ENCODE results near the gene REX1BD. TPM values are rescaled to one million over a fixed set of nuclear protein-coding genes. Genes with fewer than 3 reads are reported as not detected.
"Not testable (repeated sequence)": the region's sequence is repeated elsewhere in the genome, so short reads cannot be mapped to it uniquely, and the experiment has no call there.

Gene REX1BD
- total and polyA plus RNA-seq, 2 donors (not counting 3 experiments of a cell fraction or from before 2014, with no cell fraction given), result 64.4 to 90.9 TPM

DNA sequence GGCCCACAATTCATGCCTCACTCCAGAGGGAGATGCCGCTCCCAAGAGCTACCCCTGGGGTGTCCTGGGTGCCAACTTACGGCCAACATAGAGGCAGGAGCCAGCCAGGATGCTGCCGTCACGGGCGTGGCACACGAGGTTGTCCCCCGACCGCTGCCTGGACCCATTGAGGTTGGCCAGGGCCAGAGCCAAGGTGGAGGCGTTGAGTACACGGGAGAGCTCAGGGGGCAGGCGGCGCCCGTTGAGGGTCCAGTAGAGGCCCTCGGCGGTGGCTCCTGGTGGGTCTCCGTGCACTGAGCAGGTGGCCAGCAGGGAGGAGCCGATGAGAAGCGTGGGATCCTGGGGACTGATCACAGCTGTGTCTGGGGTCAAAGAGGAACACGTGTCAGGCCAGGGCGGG lies 10.9 kb downstream of the REX1BD start:
- Histone ChIP-seq H3K4me2 (ENCODE audit: insufficient read depth, low read length) (no peak overlapping the region), H3K79me2 (ENCODE audit: control insufficient read depth, insufficient read depth, low read length) (no peaks in the 10 kb centered on the region), H3K9me3 (replicated peaks; ENCODE audit: control insufficient read depth, insufficient read depth, low read length) (no peaks in the 10 kb centered on the region), H3K27me3 (ENCODE audit: control insufficient read depth in 2 of 2, insufficient read depth in 2 of 2, low read length in 2 of 2) (peaks cover 12 to 15% of the 10 kb centered on the region in 2 experiments), H3K9ac (replicated peaks; ENCODE audit: extremely low read depth, insufficient read depth, low read length) (no peak overlapping the region), H3K9me1 (replicated peaks; ENCODE audit: control insufficient read depth, extremely low read depth, insufficient read depth, low read length) (no peaks in the 10 kb centered on the region), H3K4me1 (ENCODE audit: control insufficient read depth, extremely low read depth, insufficient read depth, low read length) (peaks cover 4% of the 10 kb centered on the region), H4K20me1 (replicated peaks; ENCODE audit: control insufficient read depth, extremely low read depth, insufficient read depth, low read length) (no peaks in the 10 kb centered on the region), H3K27ac (ENCODE audit: insufficient read depth, low read depth, low read length) (no peak overlapping the region), H2AFZ (ENCODE audit: low read depth, low read length) (no peak overlapping the region), H3K4me3 (replicated peaks in 1 of 3; ENCODE audit: insufficient read depth in 1 of 3, low read depth in 1 of 3, low read length in 3 of 3) (no peak overlapping the region), H3K36me3 (ENCODE audit: control insufficient read depth in 2 of 2, extremely low read depth in 1 of 2, insufficient read depth in 2 of 2, low read length in 2 of 2) (no peaks in the 10 kb centered on the region)
- FAIRE-seq (no peak), DNase-seq (ENCODE audit: low read depth, low spot score) (no peak)
- POLR2A ChIA-PET, result interaction anchor here (0.6 kb wide), 1 partner anchor 231 kb away, joined by 5 read pairs; no protein-coding TSS in a partner anchor
- no TSS peak for BruUV-seq (replicated peaks)
- no peak for TF ChIP-seq EZH2 (IDR thresholded peaks at IDR 0.05; ENCODE audit: borderline replicate concordance, low read depth, low read length, severe bottlenecking)
- TF ChIP-seq GATA2 (IDR thresholded peaks at IDR 0.05; ENCODE audit: insufficient read depth, insufficient read length, low read depth, low read length), result no peak
- TF ChIP-seq, protein P1, sequence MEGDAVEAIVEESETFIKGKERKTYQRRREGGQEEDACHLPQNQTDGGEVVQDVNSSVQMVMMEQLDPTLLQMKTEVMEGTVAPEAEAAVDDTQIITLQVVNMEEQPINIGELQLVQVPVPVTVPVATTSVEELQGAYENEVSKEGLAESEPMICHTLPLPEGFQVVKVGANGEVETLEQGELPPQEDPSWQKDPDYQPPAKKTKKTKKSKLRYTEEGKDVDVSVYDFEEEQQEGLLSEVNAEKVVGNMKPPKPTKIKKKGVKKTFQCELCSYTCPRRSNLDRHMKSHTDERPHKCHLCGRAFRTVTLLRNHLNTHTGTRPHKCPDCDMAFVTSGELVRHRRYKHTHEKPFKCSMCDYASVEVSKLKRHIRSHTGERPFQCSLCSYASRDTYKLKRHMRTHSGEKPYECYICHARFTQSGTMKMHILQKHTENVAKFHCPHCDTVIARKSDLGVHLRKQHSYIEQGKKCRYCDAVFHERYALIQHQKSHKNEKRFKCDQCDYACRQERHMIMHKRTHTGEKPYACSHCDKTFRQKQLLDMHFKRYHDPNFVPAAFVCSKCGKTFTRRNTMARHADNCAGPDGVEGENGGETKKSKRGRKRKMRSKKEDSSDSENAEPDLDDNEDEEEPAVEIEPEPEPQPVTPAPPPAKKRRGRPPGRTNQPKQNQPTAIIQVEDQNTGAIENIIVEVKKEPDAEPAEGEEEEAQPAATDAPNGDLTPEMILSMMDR (IDR thresholded peaks at IDR 0.05; ENCODE audit: extremely low read depth in 1 of 2, insufficient read depth in 1 of 2, low read depth in 1 of 2, low read length in 2 of 2), result no peak
- intact Hi-C loops (cut with micrococcal nuclease) (no loop called here), dilution Hi-C loops (cut with MboI; ENCODE audit: extremely low pct_ligation_motif_present, low sequenced_read_pairs) (no loop called here)
- CTCF ChIA-PET, result interaction anchor here (2.8 kb wide), 1 partner anchor 11 kb away, joined by 10 read pairs; the partner anchor contains the start of gene REX1BD

DNA sequence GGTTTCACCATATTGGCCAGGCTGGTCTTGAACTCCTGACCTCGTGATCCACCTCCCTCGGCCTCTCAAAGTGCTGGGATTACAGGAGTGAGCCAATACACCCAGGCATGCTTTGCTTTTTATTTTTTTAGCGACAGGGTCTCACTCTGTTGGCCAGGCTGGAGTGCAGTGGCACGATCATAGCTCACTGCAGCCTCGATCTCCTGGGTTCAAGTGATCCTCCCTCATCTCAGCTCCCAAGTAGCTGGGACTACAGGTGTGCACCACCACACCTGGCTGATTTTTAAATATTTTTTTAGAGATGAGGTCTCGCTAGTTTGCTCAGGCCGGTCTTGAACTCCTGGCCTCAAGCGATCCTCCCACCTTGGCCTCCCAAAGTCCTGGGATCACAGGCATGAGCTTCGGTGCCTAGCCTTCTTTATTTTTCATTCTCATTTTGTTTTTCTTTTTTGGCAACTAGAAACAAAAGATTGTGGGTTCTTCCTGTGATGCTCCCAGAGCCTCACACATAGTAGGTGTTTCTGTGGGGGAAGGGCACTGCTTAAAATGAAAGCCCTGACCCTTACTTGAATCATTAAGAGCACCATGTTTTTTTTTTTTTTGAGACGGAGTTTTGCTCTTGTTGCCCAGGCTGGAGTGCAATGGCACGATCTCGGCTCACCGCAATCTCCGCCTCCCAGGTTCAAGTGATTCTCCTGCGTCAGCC lies 12.2 kb downstream of the REX1BD start:
- CTCF ChIA-PET; H3K4me3 ChIP-seq (replicated peaks in 1 of 3; ENCODE audit: insufficient read depth in 1 of 3, low read depth in 1 of 3, low read length in 3 of 3); POLR2A ChIA-PET; H3K79me2 ChIP-seq (ENCODE audit: control insufficient read depth, insufficient read depth, low read length); H3K9me1 ChIP-seq (replicated peaks; ENCODE audit: control insufficient read depth, extremely low read depth, insufficient read depth, low read length); H3K36me3 ChIP-seq (ENCODE audit: control insufficient read depth in 2 of 2, extremely low read depth in 1 of 2, insufficient read depth in 2 of 2, low read length in 2 of 2); H4K20me1 ChIP-seq (replicated peaks; ENCODE audit: control insufficient read depth, extremely low read depth, insufficient read depth, low read length); H3K4me2 ChIP-seq (ENCODE audit: insufficient read depth, low read length); H3K27ac ChIP-seq (ENCODE audit: insufficient read depth, low read depth, low read length); DNase-seq (ENCODE audit: low read depth, low spot score); FAIRE-seq; dilution Hi-C loops (cut with MboI; ENCODE audit: extremely low pct_ligation_motif_present, low sequenced_read_pairs); H2AFZ ChIP-seq (ENCODE audit: low read depth, low read length); BruUV-seq (replicated peaks); H3K9me3 ChIP-seq (replicated peaks; ENCODE audit: control insufficient read depth, insufficient read depth, low read length); H3K9ac ChIP-seq (replicated peaks; ENCODE audit: extremely low read depth, insufficient read depth, low read length); H3K4me1 ChIP-seq (ENCODE audit: control insufficient read depth, extremely low read depth, insufficient read depth, low read length): not testable (repeated sequence)
- H3K27me3 ChIP-seq (ENCODE audit: control insufficient read depth in 2 of 2, insufficient read depth in 2 of 2, low read length in 2 of 2), result peaks cover 26 to 28% of the 10 kb centered on the region in 2 experiments
- intact Hi-C loops (cut with micrococcal nuclease), result loop anchor here (5.0 kb wide), 1 partner anchor 46 kb away; no protein-coding TSS in a partner anchor
